GM18870 (cell line): ENCODE measurements around the gene PWP1.
"Not testable (repeated sequence)": the region's sequence is repeated elsewhere in the genome, so short reads cannot be mapped to it uniquely, and the experiment has no call there.

Experiments used
- ATAC-seq: cut with Tn5 transposase; IDR thresholded peaks from one replicate; pipeline ENCODE4 v1.9.1; 2021; ENCODE audit warnings: moderate library complexity; ENCODE audit not compliant: unreplicated experiment

The PWP1 gene

DNA sequence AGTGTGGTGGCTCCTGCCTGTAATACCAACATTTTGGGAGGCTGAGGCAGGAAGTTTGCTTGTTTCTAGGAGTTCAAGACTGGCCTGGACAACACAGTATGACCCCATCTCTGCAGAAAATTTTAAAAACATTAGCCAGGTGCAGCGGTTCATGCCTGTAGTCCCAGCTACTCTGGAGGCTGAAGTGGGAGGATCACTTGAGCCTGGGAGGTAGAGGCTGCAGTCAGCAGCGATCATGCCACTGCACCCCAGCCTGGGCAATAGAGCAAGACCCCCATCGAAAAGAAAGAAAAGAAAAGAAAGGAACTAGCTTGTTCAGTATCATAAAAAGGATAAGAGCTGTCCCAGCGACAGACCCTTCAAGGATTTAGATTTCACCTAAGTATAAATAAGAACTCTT lies 18.1 kb upstream of the PWP1 start:
- ATAC-seq: no peak

DNA sequence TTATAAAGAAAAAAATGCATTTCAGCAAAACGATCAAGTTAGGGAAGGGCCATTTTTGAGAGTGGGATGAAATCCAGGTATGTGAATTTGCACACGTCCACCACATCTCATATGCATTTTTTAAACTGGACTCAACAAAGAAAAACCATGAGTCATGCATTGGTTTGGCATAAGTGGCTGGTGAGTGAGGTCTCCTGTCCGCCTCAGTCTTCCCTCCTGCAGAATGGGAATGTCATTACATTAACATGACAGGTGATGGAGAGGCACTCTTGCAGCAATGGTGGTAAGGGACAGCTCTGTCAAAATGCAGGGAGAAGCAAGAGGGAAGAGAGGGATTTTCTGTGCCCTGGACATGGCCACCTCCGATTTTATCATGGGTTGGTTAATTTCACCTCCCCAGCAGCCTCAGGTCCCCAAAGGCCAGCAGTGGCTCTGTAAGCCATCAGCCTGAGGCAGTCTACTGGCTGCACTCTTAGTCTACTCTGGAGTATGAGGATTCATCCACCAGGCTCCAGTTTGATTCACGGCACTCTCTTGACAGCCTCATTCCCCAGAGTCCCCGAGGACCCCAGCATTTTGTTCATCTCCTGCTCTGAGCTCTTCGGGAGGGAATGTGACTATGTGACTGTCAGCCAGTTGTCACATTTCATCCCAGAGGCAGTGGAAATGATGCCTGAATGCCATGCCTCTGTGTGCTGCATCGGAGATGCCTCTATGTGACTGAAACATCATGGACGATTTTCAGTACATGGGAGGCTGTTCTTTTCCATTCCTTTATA lies 17.1 kb upstream of the PWP1 start:
- ATAC-seq: no peak

DNA sequence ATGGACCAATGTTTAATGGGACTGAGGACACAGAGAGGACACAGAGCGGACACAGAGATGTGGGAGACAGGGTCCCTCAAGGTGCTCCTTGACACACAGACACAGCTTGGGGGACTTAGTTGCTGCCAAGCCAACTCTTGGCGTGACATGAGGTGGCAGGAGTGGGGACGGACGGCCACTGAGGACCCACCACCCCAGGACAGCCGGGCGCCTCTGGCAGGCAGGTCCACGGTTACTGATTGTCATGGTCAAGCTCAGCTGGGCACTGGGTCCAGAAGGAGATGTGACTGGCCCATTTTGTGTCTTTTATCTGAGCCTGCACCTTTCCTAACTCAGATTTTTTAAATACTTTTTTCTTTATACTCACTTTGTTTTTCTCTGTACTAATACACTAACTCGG lies 15.7 kb upstream of the PWP1 start:
- ATAC-seq: no peak

DNA sequence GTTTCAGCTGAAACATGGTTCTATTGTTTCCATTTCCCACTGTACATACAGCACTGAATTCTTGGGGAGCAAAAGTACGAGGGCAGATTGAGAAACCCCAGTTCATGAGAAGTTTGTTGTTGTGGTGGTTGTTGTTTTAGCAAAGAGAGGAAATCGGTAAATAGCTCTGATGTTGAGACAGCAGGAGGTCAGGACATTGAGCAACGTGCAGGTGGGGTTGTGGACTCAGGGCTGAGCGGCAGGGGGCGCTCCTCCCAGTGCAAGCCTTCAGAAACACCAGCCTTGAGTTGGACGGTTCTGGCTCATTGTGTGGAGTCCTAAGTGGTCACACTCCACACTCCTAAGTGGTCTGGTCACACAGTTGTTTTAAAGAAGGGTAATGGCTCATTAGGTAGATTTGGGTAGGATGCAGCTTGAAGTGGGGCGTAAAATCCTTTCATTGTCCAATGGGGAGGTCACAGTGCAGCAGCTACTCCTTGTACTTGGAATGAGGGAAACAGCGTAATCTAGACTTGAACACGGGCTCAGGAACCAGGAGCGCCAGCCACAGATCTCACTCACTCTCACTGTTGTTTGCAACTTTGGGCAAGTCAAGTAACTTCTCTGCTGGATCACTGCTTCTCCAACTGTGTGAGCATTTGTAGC lies 14.5 kb upstream of the PWP1 start:
- ATAC-seq: no peak

DNA sequence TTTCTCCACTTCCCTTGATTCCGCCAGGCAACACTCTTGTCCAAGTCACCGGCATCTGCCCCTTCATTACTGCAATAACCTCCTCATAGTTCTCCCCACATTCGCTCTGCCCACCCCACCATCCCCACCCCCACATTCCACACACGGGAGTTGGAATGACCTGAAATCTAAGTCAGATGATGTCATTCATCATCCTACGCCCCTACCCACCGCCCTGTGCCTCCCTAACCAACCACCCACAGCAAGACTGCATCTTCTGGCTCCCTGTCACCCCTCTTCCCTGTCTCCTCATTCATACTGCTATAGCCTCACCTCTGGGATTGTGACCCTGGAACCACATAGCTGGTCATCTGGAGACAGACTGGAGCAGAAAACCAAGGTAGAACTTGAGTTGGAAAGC lies 7.9 kb upstream of the PWP1 start:
- no peak for ATAC-seq

DNA sequence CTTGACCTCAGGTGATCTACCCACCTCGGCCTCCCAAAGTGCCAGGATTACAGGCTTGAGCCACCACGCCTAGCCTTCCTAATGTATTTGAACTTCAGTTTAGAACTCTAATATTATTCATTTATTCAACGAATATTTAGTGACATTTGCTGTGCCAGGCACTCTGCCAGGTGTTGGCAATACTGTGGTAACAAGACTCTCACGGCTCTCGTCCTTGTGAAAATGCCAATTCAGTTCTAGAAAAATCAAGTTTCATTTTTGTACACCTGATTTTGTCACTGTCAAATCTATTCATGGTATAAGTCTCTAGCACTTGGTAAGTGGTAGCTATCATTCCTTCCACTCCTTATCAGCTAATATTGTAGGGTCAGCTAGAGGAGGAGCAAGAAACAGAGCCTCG lies 6.3 kb upstream of the PWP1 start:
- ATAC-seq: no peak

DNA sequence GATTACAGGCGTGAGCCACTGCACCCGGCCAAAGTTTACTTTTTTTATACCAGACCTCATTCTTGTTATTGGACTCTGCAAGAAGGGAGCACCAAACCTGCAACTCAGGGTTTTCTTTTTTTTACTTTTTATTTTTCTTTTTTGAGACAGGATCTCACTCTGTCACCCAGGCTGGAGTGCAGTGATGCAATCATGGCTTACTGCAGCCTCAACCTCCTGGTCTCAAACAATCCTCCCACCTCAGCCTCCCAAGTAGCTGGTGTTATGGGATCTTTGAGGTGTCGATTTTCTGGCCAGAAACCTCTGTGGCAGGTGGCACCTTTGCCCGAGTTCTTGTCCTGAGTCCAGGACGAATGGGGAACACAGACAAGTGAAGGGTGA lies 4.2 kb upstream of the PWP1 start:
- no peak for ATAC-seq

DNA sequence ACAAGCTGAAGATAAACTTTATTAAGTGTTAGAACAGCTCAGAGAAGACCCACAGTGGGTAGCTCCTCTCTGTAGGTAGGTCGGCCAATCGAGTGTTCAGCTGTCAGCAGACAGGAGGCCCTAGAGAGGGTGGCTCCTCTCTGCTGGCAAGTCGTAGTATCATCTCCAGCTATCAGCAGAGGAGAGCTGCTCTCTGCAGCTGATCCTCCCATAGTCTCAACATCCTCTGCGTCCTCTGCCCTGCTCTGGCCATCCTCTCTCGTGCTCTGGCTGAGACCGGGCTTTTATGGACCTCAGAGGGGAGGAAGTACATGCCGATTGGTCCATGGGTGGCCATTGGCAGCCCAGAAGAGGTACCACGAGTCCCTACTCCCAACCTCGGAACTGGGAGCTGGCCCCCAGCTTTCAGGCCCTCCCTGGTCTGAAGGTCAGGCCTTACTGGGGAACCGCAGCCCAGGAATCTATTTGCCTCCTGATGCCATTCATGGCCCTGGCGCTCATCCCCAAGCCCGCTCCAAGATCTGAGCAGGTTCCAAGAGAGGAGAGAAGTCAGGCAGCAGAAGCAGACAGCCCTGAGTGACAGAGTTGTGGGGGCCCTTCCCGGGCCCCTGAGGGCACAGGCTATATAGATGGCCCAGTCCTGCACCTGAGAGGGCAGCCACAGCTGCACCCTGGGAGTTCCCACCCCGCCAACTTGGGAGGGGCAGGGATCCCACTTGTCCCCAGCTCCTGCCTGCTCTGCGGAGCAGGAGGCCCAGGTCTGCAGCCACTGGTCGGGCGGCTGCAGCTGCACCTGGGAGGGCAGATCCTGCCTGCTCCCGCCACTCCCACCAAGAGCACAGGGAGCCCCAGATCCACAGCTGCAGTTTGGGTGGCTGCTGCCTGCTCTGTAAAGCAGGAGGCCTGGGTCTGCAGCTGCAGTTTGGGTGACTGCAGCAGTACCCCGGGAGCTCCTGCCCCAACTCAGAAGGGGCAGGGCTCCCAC lies 3.5 kb upstream of the PWP1 start:
- ATAC-seq: no peak

DNA sequence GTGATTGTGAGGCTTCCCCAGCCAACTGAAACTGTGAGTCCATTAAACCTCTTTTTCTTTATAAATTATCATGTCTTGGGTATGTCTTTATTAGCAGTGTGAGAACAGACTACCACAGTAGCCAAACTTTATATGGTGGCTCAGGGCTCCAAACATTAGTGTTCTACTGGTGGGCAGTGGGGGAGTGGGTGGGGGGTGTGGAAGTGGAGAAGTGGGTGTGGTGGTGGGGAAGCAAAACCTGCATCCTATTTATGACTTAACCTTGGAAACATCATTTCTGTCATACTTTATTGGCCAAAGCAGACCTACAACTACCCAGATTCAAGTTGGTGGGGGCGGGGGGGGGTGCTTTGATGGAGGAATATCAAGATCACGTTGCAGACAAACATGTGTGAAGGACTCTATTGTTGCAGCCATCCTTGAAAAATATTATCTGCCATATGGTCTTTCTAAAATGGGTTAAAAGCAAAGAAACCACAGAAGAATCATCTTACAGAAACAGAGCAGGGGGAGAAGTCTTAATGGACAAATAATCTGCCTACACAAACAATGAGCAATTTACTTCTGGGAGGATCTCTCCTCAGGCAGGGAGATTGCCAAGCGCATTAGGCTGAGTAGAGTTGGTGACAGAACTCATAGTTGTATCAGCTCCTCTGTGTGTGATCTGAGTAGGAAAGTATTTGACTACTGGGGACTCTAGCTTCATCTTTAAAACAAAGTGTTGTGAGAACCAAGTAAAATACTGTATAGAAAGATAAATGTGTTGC lies 1.4 kb upstream of the PWP1 start:
- no peak for ATAC-seq

DNA sequence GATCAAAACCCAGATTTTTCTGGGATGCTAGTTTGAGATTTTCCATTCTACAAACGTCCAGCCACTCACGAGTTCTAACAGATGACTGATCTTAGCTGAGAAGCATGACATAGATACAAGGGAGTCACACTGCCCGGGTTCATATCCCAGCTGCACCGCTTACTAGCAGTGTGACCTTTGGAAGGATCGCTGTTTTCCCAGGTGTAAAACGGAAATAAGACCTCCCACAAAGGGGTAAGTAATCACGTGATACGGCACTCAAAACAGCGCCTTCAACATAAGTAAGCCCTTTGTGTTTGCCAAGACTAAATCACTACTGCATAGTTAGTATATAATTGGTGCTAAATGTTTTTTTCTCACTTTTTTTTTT lies 624 bp upstream of the PWP1 start:
- ATAC-seq: no peak

DNA sequence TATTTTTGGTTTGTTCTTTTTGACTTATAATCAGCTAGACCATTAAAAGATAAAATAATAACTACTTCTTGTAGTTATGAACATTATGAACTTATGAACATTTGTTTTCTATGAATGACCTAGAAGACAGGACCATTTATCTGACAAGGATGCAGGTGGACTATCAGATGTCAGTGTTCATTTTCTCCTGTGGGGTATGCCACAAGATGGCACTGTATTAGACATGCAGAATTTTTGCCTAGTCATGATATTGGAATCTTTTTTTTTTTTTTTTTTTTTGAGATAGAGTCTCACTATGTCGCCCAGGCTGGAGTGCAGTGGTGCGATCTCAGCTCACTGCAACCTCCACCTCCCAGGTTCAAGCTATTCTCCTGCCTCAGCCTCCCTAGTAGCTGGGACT lies 10.2 kb downstream of the PWP1 start:
- not testable (repeated sequence) for ATAC-seq

DNA sequence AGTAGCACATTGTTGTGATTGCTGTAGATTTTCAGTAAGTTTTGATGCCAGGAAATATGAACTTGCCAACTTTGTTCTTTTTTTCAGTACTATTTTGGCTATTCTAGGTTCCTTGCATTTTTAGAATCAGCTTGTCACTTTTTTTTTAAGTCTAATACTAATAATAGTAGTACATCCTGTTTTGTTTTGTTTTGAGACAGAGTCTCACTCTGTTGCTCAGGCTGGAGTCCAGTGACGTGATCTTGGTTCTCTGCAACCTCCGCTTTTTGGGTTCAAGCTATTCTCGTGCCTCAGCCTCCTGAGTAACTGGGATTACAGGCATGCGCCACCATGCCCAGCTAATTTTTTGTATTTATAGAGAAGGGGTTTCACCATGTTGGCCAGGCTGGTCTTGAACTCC lies 16.5 kb downstream of the PWP1 start:
- no peak for ATAC-seq

DNA sequence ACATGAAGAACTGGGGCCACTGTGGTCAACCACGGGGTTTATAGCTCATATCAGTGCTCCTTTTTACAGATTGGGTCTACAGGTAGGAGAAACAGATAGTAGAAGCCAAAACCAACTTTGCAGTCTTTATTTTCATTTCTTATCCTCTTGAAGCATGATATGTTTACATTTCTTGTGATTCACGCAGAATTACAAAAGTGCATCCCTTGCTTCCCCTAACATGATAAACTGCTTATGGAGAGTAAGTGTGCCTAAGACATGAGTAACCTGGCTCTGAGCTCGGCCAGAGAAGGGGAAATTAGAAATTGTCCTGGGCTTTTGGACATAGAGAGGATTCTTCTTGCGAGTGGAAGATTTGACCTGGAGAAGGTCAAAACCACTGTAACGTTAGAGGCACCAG lies 18.4 kb downstream of the PWP1 start:
- no peak for ATAC-seq

DNA sequence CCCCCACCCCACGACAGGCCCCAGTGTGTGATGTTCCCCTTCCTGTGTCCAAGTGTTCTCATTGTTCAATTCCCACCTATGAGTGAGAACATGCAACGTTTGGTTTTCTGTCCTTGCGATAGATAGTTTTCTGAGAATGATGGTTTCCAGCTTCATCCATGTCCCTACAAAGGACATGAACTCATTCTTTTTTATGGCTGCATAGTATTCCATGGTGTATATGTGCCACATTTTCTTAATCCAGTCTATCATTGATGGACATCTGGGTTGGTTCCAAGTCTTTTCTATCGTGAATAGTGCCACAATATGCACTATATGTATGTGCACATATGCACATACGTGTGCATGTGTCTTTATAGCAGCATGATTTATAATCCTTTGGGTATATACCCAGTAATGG lies 19.9 kb downstream of the PWP1 start:
- not testable (repeated sequence) for ATAC-seq

DNA sequence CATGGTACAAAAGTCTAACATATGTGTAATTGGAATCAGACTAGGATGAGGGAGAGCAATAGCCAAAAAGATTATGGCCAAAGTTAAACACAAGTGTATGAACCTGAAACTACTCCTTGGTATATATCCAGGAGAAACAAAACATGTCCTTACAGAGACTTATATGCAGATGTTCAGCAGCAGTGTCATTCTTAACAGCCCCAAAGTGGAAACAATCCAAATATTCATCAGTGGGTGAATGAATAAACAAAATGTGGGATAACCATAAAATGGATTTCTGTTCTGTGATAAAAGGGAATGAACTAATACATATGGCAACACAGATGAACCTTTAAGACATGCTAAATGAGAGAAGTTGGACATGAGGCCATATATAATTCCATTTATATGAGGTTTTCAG lies 30.2 kb downstream of the PWP1 start:
- ATAC-seq: no peak

DNA sequence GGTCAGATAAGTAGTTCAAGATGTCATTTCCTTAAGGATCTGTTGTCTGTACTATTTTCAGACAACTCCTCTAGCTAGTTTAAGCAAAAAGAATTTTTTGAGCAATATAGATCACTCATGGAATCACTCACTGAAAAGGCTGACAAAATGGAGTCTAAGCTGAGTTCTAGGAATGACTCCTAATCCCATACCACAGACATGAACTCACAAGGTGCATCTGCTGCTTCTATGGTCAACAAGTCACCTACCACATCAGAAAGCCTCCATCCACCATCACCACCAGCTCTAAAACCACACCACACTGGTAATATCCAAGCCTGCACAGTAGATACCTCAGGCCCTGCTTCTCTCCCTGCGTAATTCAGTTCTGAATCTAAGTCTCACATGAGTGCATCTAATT lies 33.0 kb downstream of the PWP1 start:
- ATAC-seq: no peak

DNA sequence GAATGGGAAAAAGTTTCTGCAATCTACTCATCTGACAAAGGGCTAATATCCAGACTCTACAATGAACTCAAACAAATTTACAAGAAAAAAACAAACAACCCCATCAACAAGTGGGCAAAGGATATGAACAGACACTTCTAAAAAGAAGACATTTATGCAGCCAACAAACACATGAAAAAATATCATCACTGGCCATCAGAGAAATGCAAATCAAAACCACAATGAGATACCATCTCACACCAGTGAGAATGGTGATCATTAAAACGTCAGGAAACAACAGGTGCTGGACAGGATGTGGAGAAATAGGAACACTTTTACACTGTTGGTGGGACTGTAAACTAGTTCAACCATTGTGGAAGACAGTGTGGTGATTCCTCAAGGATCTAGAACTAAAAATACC lies 41.7 kb downstream of the PWP1 start:
- not testable (repeated sequence) for ATAC-seq

DNA sequence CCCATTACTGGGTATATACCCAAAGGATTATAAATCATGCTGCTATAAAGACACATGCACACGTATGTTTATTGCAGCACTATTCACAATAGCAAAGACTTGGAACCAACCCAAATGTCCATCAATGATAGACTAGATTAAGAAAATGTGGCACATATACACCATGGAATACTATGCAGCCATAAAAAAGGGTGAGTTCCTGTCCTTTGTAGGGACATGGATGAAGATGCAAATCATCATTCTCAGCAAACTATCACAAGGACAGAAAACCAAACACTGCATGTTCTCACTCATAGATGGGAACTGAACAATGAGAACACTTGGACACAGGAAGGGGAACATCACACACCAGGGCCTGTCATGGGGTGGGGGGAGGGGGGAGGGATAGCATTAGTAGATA lies 42.1 kb downstream of the PWP1 start:
- ATAC-seq: not testable (repeated sequence)

DNA sequence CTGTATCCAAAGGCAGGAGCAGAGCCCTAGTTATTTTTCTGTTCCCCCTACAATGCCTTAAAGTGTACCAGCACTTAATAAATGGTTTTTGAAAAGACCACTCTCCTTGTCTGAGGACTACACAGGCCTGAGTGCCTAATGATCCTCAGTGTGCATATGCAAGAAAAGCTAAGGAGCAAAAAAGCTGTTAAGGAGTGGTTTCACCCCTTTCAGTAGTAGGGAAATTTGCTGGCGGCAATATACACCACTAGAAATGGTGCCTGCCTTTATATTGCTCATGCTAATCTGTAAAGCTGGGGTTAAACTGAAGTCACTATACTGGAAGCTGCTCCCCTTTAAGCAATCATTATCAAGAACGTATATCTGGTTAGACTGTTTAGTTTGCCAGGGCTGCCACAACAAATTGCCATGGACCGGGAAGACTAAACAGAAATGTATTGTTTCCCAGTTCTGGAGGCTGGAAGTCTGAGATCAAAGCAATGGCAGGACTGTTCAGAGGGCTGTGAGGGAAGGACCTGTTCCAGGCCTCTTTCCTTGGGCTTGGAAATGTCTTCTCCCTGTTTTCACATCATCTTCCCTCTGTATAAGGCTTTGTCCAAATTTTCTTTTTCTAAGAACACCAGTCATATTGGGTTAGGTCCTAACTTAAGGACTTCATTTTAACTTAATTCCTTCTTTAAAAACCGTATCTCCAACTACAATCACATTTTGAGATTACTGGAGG lies 45.2 kb downstream of the PWP1 start:
- no peak for ATAC-seq

DNA sequence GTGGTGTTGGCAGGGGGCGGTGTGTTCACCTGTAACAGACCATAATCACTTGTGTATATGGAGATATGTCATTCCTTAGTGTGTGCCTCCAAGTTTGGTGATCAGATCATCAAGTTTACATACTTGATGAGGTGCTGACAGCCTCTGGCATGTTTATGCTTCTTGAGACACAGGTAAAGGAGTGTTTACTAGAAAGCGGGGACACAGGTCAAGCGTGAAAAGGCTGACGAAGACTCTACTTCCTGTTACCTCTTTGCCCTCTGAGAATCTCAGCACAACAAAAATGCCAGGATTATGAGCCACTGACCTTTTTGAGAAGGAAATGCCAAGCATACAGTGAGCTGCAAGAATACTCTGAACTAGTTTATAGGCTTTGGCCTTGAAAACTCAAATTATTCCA lies 45.8 kb downstream of the PWP1 start:
- ATAC-seq: no peak
